Mammary epithelial cell (primary cell): Measurements from ENCODE around the gene SPECC1.

Experiments used
- CTCF ChIP-seq, 2 donors: IDR thresholded peaks in 1 of 2; conservative IDR thresholded peaks in 1 of 2; 2 replicates each; pipeline ENCODE4 v1.5.1; 2011 to 2012; ENCODE audit warnings: inconsistent platforms in 2 of 2, low read length in 2 of 2, mild to moderate bottlenecking in 2 of 2, control low read depth in 1 of 2, low read depth in 1 of 2; ENCODE audit not compliant: insufficient read depth in 1 of 2; ENCODE audit errors: extremely low read depth in 1 of 2
- EZH2 ChIP-seq: IDR thresholded peaks from 2 replicates; pipeline ENCODE4 v1.6.1; 2012; ENCODE audit warnings: low read length, inconsistent platforms, borderline replicate concordance

DNA sequence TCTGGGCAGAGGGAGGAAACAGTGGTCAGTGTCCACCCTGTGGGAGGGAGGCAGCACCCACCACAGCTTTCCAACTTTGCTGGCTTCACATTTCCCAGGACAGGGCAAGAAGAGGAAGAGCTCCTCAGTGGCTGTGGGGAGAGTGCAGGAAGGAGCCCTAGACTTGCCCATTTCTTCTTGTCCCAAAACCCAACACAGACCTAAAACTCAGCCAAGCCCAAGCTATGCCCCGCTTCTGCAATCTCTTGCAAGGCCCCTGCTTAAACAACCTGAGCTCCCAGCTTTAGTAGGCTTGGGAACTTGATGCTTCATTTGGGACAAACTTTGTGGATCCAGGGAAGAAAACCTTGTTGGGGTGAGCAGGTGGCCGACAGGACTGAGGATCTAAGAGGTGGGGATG is 284.3 kb downstream of the SPECC1 start:
- TF ChIP-seq CTCF (conservative IDR thresholded peaks at IDR 0.05 in 1 of 2, IDR thresholded peaks at IDR 0.05 in 1 of 2; ENCODE audit: extremely low read depth in 1 of 2, insufficient read depth in 1 of 2, low read depth in 1 of 2, low read length in 2 of 2), result no peak
- TF ChIP-seq EZH2, result no peak
